Glutamatergic neuron (in vitro differentiated cells): ENCODE results near the gene CALR. TPM values are rescaled to one million over a fixed set of nuclear protein-coding genes. Genes with fewer than 3 reads are reported as not detected.
"Not testable (repeated sequence)": the region's sequence is repeated elsewhere in the genome, so short reads cannot be mapped to it uniquely, and the experiment has no call there.

Experiments used
- DNase-seq: peaks from one replicate; pipeline ENCODE4 v3.0.0; 2022
- H3K27ac Mint-ChIP-seq: one replicate; pipeline ENCODE4 v1.8.0; 2020; ENCODE audit warnings: mild to moderate bottlenecking, mixed read lengths, inconsistent platforms; ENCODE audit not compliant: unreplicated experiment
- H3K27me3 Mint-ChIP-seq: one replicate; pipeline ENCODE4 v1.8.0; 2020; ENCODE audit warnings: mild to moderate bottlenecking, moderate library complexity, mixed read lengths, inconsistent platforms; ENCODE audit not compliant: unreplicated experiment
- H3K36me3 Mint-ChIP-seq: one replicate; pipeline ENCODE4 v1.8.0; 2020; ENCODE audit warnings: mild to moderate bottlenecking, mixed read lengths, inconsistent platforms; ENCODE audit not compliant: unreplicated experiment
- H3K4me1 Mint-ChIP-seq: one replicate; pipeline ENCODE4 v1.8.0; 2020; ENCODE audit warnings: mild to moderate bottlenecking, low read depth, mixed read lengths, inconsistent platforms; ENCODE audit not compliant: unreplicated experiment
- H3K4me3 Mint-ChIP-seq: one replicate; pipeline ENCODE4 v1.8.0; 2020; ENCODE audit warnings: mild to moderate bottlenecking, mixed read lengths, inconsistent platforms; ENCODE audit not compliant: unreplicated experiment
- H3K9me3 Mint-ChIP-seq: one replicate; pipeline ENCODE4 v1.8.0; 2020; ENCODE audit warnings: mild to moderate bottlenecking, moderate library complexity, mixed read lengths, inconsistent platforms; ENCODE audit not compliant: unreplicated experiment
- total RNA-seq: library from RNA; stranded (reverse); fragmentation: NEBNext Ultra II Directional; extraction: Animal tissue kit (Norgen Biotek cat#: 25700); gene quantifications from one replicate; pipeline ENCODE4 v1.2.1, GENCODE V29; 2021; ENCODE audit not compliant: unreplicated experiment
- TF ChIP-seq, protein P1 (sequence below): fragments of 200-600 bp; sonication (generic); IDR thresholded peaks from one replicate; pipeline ENCODE4 v1.5.0; 2021; ENCODE audit not compliant: partially characterized antibody, unreplicated experiment

The CALR gene
- total RNA-seq, 1 donor from 2014 or later, result 543 TPM

DNA sequence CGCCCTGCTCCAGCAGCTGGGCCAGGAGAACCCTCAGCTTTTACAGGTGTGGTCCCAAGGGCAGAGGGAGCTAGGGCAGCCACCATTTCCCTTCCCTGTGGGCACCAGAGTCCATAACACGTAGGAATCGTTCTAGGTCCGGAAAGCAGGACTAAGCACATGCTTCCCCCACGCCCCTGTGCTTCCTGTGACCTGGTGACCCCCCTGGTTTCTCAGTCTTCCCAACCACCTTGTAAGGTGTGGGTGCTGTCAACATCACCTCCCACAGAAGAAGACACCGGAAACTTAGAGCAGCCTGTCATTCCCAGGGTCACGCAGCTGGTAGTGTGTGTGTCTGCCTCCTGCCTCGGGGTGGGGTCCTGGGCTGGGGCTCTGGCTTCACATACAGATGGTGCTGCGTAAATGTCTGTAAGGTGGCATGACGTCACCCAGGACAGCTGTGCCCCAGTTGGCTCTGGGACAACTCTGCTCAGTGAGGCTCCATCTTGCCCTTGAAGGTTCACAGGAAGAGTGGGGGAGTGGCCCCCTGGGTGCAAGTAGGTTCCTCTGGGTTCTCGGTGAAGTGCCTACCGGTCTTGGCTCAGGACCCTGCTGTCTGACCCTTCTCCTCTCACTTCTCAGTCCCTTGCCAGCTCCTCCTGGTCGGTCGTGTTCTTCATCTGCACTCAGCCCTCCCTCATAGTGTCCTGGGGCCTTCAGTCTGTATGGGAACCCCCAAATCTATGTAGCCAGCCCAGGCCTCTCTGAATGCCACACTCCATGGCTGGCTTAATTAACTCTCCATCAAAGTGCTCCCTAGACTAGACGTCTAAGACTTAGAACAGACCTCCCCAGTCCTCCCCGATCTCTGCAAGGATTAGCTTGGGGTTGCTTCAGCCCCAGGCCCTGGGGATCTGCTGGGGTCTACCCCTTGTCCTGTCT is 11.2 kb downstream of the CALR start:
- TF ChIP-seq, protein P1, sequence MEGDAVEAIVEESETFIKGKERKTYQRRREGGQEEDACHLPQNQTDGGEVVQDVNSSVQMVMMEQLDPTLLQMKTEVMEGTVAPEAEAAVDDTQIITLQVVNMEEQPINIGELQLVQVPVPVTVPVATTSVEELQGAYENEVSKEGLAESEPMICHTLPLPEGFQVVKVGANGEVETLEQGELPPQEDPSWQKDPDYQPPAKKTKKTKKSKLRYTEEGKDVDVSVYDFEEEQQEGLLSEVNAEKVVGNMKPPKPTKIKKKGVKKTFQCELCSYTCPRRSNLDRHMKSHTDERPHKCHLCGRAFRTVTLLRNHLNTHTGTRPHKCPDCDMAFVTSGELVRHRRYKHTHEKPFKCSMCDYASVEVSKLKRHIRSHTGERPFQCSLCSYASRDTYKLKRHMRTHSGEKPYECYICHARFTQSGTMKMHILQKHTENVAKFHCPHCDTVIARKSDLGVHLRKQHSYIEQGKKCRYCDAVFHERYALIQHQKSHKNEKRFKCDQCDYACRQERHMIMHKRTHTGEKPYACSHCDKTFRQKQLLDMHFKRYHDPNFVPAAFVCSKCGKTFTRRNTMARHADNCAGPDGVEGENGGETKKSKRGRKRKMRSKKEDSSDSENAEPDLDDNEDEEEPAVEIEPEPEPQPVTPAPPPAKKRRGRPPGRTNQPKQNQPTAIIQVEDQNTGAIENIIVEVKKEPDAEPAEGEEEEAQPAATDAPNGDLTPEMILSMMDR, result no peak
- peaks cover 23% of the 10 kb centered on the region for H3K9me3 Mint-ChIP-seq
- H3K4me3 Mint-ChIP-seq, result no peak overlapping the region
- H3K4me1 Mint-ChIP-seq, result peaks cover 27% of the 10 kb centered on the region
- H3K36me3 Mint-ChIP-seq, result no peaks in the 10 kb centered on the region
- no peak for DNase-seq
- no peak overlapping the region for H3K27ac Mint-ChIP-seq
- H3K27me3 Mint-ChIP-seq, result peaks cover 20% of the 10 kb centered on the region

DNA sequence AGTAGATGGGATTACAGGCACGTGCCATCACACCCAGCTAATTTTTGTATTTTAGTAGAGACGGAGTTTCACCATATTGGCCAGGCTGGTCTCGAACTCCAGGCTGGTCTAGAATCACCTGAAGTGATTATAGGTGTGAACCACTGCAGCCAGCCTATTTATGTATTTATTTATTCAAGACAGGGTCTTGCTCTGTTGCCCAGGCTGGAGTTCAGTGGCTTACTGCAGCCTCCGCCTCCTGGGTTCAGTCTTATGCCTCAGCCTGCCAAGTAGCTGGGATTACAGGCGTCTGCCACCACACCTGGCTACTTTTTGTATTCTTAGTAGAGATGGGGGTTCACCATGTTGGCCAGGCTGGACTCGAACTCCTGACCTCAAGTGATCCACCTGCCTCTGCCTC is 13.6 kb downstream of the CALR start:
- peaks cover 14% of the 10 kb centered on the region for H3K27me3 Mint-ChIP-seq
- H3K27ac Mint-ChIP-seq, result peak overlapping the region; percentile 38
- peaks cover 14% of the 10 kb centered on the region for H3K9me3 Mint-ChIP-seq
- not testable (repeated sequence) for H3K4me3 Mint-ChIP-seq, DNase-seq, H3K36me3 Mint-ChIP-seq
- peaks cover 27% of the 10 kb centered on the region for H3K4me1 Mint-ChIP-seq

DNA sequence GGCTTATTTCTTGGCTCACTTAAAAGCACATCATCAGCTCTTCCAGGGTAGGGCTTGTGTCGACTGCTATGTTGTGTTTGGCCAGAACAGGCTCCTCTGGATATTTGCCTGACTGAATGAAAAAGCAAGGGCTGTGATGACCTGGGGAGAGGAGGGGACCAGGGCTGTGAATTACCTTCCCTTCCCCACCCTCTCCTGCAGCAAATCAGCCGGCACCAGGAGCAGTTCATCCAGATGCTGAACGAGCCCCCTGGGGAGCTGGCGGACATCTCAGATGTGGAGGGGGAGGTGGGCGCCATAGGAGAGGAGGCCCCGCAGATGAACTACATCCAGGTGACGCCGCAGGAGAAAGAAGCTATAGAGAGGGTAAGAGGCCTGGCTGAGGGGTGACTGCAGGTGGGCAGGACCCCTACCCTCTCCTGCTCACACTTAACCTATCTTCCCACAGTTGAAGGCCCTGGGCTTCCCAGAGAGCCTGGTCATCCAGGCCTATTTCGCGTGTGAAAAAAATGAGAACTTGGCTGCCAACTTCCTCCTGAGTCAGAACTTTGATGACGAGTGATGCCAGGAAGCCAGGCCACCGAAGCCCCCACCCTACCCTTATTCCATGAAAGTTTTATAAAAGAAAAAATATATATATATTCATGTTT is 14.2 kb downstream of the CALR start:
- no peak for DNase-seq
- TF ChIP-seq, protein P1, result no peak
- H3K27ac Mint-ChIP-seq, result peak overlapping the region; percentile 87
- no peaks in the 10 kb centered on the region for H3K36me3 Mint-ChIP-seq
- H3K9me3 Mint-ChIP-seq, result peaks cover 14% of the 10 kb centered on the region
- peak overlapping the region; percentile 47 for H3K4me3 Mint-ChIP-seq
- H3K27me3 Mint-ChIP-seq, result peaks cover 12% of the 10 kb centered on the region
- H3K4me1 Mint-ChIP-seq, result peaks cover 26% of the 10 kb centered on the region

DNA sequence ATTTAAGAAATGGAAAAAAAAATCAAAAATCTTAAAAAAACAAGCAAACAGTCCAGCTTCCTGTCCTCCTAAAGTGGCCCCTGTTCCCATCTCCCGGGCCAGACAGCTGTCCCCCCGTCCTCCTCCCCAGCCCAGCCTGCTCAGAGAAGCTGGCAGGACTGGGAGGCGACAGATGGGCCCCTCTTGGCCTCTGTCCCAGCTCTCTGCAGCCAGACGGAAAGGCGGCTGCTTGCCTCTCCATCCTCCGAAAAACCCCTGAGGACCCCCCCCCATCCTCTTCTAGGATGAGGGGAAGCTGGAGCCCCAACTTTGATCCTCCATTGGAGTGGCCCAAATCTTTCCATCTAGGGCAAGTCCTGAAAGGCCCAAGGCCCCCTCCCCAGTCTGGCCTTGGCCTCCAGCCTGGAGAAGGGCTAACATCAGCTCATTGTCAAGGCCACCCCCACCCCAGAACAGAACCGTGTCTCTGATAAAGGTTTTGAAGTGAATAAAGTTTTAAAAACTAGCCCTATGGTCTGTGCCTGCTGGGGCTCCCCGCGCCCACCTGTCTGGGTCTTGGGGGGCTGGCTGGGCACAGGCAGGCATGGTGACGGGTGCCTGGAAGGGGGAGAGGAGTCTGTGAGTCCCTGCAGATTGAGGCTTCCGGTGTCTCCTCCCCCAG is 14.9 kb downstream of the CALR start:
- peak overlapping the region; percentile 64 for H3K4me3 Mint-ChIP-seq
- no peaks in the 10 kb centered on the region for H3K36me3 Mint-ChIP-seq
- TF ChIP-seq, protein P1, result no peak
- H3K27ac Mint-ChIP-seq, result peak overlapping the region; percentile 84
- no peak for DNase-seq
- H3K9me3 Mint-ChIP-seq, result peaks cover 12% of the 10 kb centered on the region
- peaks cover 10% of the 10 kb centered on the region for H3K27me3 Mint-ChIP-seq
- H3K4me1 Mint-ChIP-seq, result peaks cover 23% of the 10 kb centered on the region

DNA sequence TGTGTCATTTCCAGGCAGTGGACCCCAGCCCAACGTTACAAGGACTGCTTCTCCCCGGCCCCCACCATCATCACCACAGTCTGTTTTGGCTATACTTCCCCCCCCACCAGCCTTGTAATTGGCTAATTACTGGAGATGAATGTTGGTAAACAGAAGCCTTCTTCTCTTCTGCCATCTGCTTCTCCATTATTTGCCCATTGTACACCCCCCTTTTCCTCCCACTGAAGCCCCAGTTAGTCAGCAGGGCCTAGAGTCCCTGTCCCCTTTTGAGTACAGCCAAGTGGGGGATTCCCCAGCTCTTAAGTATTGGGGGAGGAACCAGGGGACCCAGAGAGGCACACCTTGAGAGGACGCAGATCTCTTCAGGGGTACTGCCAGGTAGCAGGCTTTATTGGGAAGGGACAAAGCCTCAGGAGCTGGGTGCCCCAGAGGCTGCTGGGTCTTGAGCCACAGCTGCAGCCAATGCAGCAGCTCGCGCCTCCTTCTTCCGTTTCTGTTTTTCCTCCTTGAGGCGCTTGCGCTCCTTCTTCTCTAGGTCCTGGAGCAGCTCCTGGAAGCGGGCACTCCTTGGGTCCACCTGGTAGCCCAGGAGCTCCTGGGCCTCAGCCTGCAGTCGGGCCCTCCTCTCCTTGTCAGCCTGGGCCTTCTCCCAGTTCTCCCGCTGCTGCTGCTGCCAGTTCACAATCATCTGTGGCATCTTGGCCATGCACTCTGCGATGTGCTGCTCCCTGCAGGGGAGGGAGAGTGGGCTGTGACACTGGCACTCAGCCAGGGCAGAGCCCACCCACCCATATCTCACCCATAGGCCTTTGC is 15.6 kb downstream of the CALR start:
- peaks cover 10% of the 10 kb centered on the region for H3K9me3 Mint-ChIP-seq

More for the DNA sequence above, 15.6 kb downstream of the CALR start:
- Mint-ChIP-seq H3K27me3 (peaks cover 9% of the 10 kb centered on the region), H3K36me3 (no peaks in the 10 kb centered on the region), H3K4me1 (peaks cover 23% of the 10 kb centered on the region), H3K4me3 (peak overlapping the region; percentile 81), H3K27ac (peak overlapping the region; percentile 84)
- TF ChIP-seq, protein P1, result no peak
- DNase-seq, result no peak
